Body of pancreas (tissue), 4 donors: ENCODE data around the gene WNT3. TPM values are rescaled to one million over a fixed set of nuclear protein-coding genes. Genes with fewer than 3 reads are reported as not detected.
"Not testable (repeated sequence)": the region's sequence is repeated elsewhere in the genome, so short reads cannot be mapped to it uniquely, and the experiment has no call there.

ENCODE experiments used
- ATAC-seq: fragments of 150-250 bp; one replicate; pipeline ENCODE4 v1.9.1; 2016
- DNase-seq, 4 donors: peaks; one replicate each; pipeline ENCODE4 v3.0.0-alpha.2; 2019
- H3K27ac ChIP-seq, 4 donors: fragments of 200-600 bp; sonication (generic); 1 replicate in 3 of 4; 2 replicates in 1 of 4; pipeline versions ENCODE4 v1.5.1 to v1.6.1; 2016 to 2019; ENCODE audit warnings: mild to moderate bottlenecking in 1 of 4, mixed read lengths in 1 of 4, moderate library complexity in 1 of 4
- H3K27me3 ChIP-seq, 2 donors: fragments of 200-600 bp; sonication (generic); one replicate each; pipeline ENCODE4 v1.6.0; 2016; ENCODE audit warnings: mild to moderate bottlenecking in 1 of 2
- H3K36me3 ChIP-seq, 2 donors: fragments of 200-600 bp; sonication (generic); replicated peaks in 1 of 2; 2 replicates each; pipeline ENCODE4 v1.5.1; 2016; ENCODE audit warnings: low read depth in 2 of 2; ENCODE audit not compliant: insufficient read depth in 1 of 2
- H3K4me1 ChIP-seq: fragments of 200-600 bp; sonication (generic); one replicate; pipeline ENCODE4 v1.6.0; 2016
- H3K4me3 ChIP-seq, 2 donors: fragments of 200-600 bp; sonication (generic); 1 replicate in 1 of 2; 2 replicates in 1 of 2; pipeline ENCODE4 v1.5.1; 2016 to 2019
- H3K9me3 ChIP-seq, 3 donors: fragments of 200-600 bp; sonication (generic); 1 replicate in 2 of 3; 2 replicates in 1 of 3; pipeline ENCODE4 v1.5.1; 2016
- CTCF ChIP-seq, 7 experiments: fragments of 450-650 bp in 4 of 7; fragments of 200-600 bp in 3 of 7; sonication (generic) in 3 of 7; IDR thresholded peaks; one replicate each; pipeline ENCODE4 v1.5.1; 2016 to 2019; ENCODE audit warnings: antibody characterized with exemption in 7 of 7
- POLR2A ChIP-seq, 3 donors: fragments of 450-650 bp; IDR thresholded peaks; one replicate each; pipeline ENCODE4 v1.6.1; 2016; ENCODE audit warnings: antibody characterized with exemption in 3 of 3, mild to moderate bottlenecking in 2 of 3
- WGBS, 2 donors: methylation state at CpG; one replicate each; pipeline ENCODE4 v1.1.5; 2017; 5-methylcytosine and 5-hydroxymethylcytosine counted together
- intact Hi-C: fragments of 100-400 bp; cut with DNase I; formaldehyde crosslinking; loops from one replicate; pipeline ENCODE4 v1.15.1; 2023
- total RNA-seq, 2 donors: library from RNA; depleted of rRNA; stranded (reverse); fragments of >200 nt; gene quantifications; one replicate each; pipeline ENCODE4 v1.1.0, GENCODE V29; 2016

The WNT3 gene
- total RNA-seq, 2 donors from 2014 or later: 0.26 to 1.6 TPM

- DNase-seq (no peak), ATAC-seq (no peak)
- Histone ChIP-seq H3K9me3 (no peaks in the 10 kb centered on the region), H3K27me3 (no peaks in the 10 kb centered on the region), H3K36me3 (no peaks in the 10 kb centered on the region), H3K27ac (no peak overlapping the region), H3K4me1 (peaks cover 22% of the 10 kb centered on the region), H3K4me3 (no peak overlapping the region)
- intact Hi-C loops: no loop called here
- 85 to 88% methylated on average over 3 of the region's 3 CpGs for WGBS, 2 donors
- no peak for TF ChIP-seq POLR2A (IDR thresholded peaks at IDR 0.05)
- TF ChIP-seq CTCF (IDR thresholded peaks at IDR 0.05): no peak
Measured at GRCh38 chr17:46763416-46763815, 55.1 kb downstream of the WNT3 start.

DNA sequence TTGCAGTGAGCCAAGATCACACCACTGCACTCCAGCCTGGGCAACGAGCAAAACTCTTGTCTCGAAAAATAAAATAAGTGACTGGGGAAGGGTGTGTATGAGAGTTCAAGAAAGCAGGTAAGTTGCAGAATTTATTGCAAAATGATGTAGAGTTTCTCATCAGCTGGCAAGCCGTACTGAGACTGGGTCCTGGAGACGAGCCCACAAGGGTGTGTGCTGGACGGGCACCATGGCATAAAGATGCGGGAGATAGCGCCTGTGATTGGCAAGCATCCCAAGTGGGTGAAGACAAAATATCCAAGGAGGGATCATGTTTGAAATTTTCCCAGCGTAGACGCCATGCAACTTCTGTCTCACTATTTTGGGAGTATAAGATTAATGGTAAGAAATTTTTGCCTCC, 59.4 kb downstream of the WNT3 start:
- 83 to 92% methylated on average over 9 of the region's 9 CpGs for WGBS, 2 donors
- H3K27ac ChIP-seq: no peak overlapping the region
- intact Hi-C loops: no loop called here

DNA sequence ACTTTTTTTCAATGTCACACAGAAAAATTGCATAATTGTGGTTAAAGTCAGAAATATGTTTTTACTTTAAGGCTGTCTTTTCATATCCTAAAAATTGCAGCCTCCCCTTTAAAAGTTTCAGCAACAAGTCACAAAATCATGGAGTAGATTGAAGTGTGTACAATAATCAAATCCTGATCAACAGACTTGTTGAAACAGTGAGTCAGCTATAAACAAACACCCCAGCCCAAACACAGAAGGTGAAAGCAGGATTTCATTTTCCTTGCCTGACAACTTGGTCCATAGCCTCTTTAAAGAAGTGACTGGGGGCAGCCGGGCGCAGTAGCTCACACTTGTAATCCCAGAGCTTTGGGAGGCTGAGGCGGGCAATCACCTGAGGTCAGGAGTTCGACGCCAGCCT, 59.9 kb downstream of the WNT3 start:
- no peak overlapping the region for H3K27ac ChIP-seq

More for the DNA sequence above, 59.4 kb downstream of the WNT3 start:
- H3K36me3 ChIP-seq: peaks cover 0 to 12% of the 10 kb centered on the region in 2 donors
- DNase-seq (no peak), ATAC-seq (no peak)
- H3K4me3 ChIP-seq: no peak overlapping the region
- H3K27me3 ChIP-seq: no peaks in the 10 kb centered on the region
- no peaks in the 10 kb centered on the region for H3K9me3 ChIP-seq
- no peak for TF ChIP-seq POLR2A (IDR thresholded peaks at IDR 0.05)
- TF ChIP-seq CTCF (IDR thresholded peaks at IDR 0.05): no peak
- H3K4me1 ChIP-seq: peaks cover 13% of the 10 kb centered on the region

GRCh38 chr17:46757588-46757987, 60.9 kb downstream of the WNT3 start:
- 57 to 61% methylated on average over 4 of the region's 4 CpGs for WGBS, 2 donors
- DNase-seq, ATAC-seq, H3K27me3 ChIP-seq, intact Hi-C loops, H3K4me3 ChIP-seq, H3K27ac ChIP-seq, H3K9me3 ChIP-seq: not testable (repeated sequence)
- peaks cover 13% of the 10 kb centered on the region for H3K4me1 ChIP-seq
- H3K36me3 ChIP-seq: peaks cover 0 to 15% of the 10 kb centered on the region in 2 donors

More for the DNA sequence above, 59.9 kb downstream of the WNT3 start:
- no peak for TF ChIP-seq POLR2A (IDR thresholded peaks at IDR 0.05)
- TF ChIP-seq CTCF (IDR thresholded peaks at IDR 0.05): no peak
- H3K4me1 ChIP-seq: peaks cover 13% of the 10 kb centered on the region
- DNase-seq (peak in 1 of 4 donors; percentile 40), ATAC-seq (peak; percentile 40)
- WGBS, 2 donors: 70 to 72% methylated on average over 2 to 5 of the region's 5 CpGs
- no peaks in the 10 kb centered on the region for H3K27me3 ChIP-seq
- intact Hi-C loops: no loop called here
- H3K4me3 ChIP-seq: no peak overlapping the region
- H3K36me3 ChIP-seq: peaks cover 0 to 13% of the 10 kb centered on the region in 2 donors
- H3K9me3 ChIP-seq: no peaks in the 10 kb centered on the region

DNA sequence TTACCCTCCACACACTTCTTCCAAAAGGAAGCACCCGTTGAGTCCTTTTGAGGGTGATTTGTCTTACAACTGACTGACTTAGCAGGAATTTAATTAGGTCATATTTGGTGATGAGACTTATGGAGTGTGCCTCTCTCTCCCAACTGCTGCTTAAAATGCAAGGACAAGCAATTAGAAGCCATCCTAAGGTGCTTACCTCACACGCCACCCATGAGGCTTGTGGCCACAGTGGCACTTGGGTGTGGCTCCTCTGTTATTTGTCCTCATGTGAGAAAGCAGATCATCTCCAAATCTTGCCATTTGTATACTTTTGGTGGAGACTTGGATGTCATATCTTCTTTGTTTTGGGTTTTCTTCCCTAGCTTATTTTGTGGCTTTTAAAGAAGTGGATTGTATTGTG, 61.6 kb downstream of the WNT3 start:
- peaks cover 0 to 16% of the 10 kb centered on the region in 2 donors for H3K36me3 ChIP-seq
- WGBS, 2 donors: 80 to 84% methylated on average over 2 of the region's 2 CpGs
- intact Hi-C loops: no loop called here
- H3K4me1 ChIP-seq: peaks cover 13% of the 10 kb centered on the region
- no peak for ATAC-seq
- H3K27ac ChIP-seq: no peak overlapping the region
- TF ChIP-seq POLR2A (IDR thresholded peaks at IDR 0.05) (no peak), CTCF (IDR thresholded peaks at IDR 0.05) (no peak)
- no peaks in the 10 kb centered on the region for H3K27me3 ChIP-seq
- H3K9me3 ChIP-seq: no peaks in the 10 kb centered on the region
- no peak for DNase-seq
- H3K4me3 ChIP-seq: no peak overlapping the region
